NB4 (cell line): ENCODE measurements around the gene SFTA2.

Source experiments
- MYC ChIP-seq: IDR thresholded peaks from 2 replicates; pipeline ENCODE4 v1.6.1; 2011; ENCODE audit warnings: low read depth, low read length
- POLR2A ChIP-seq: IDR thresholded peaks from 2 replicates; pipeline ENCODE4 v1.6.1; 2011; ENCODE audit warnings: mild to moderate bottlenecking; ENCODE audit not compliant: insufficient read length; ENCODE audit errors: extremely low read depth
- TF ChIP-seq, protein P1 (sequence below): IDR thresholded peaks from one replicate; pipeline ENCODE4 v1.5.1; 2012; ENCODE audit warnings: low read depth, low read length

DNA sequence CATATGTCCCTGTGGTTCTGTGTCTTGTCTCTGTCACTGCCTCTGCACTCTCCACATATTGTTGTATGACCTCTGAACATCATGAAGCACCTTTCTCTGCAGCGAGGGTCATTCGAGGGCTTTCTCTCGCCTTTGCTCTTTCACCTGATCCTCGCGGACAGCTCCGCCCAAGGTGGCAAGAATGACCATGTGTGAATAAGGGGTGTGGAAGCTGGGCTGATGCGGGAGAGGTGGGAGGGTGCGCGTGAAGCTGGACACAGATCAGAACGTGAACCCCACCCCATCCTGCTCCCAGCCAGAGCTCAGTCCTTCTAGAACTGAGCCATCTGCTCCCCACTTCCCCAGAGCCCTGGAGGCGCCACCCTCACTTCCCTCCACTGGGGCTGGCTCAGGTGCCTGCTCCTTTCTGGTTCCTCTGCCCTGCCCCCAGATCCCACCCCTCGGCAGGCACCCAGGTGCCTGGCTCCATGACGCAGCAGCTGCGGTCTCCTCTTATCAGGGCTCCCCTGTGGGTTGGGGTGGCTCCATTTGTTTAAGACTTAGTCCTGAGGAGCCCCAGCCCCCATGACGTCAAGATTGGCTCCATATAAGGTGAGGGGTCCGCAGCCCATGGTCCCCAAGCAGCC, 8.5 kb upstream of the SFTA2 start, which contains the start of gene MUCL3:
- TF ChIP-seq, protein P1, sequence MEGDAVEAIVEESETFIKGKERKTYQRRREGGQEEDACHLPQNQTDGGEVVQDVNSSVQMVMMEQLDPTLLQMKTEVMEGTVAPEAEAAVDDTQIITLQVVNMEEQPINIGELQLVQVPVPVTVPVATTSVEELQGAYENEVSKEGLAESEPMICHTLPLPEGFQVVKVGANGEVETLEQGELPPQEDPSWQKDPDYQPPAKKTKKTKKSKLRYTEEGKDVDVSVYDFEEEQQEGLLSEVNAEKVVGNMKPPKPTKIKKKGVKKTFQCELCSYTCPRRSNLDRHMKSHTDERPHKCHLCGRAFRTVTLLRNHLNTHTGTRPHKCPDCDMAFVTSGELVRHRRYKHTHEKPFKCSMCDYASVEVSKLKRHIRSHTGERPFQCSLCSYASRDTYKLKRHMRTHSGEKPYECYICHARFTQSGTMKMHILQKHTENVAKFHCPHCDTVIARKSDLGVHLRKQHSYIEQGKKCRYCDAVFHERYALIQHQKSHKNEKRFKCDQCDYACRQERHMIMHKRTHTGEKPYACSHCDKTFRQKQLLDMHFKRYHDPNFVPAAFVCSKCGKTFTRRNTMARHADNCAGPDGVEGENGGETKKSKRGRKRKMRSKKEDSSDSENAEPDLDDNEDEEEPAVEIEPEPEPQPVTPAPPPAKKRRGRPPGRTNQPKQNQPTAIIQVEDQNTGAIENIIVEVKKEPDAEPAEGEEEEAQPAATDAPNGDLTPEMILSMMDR = no peak
- TF ChIP-seq MYC = no peak
- TF ChIP-seq POLR2A = no peak
